Measurements from ENCODE around the gene RAB3C. TPM values are rescaled to one million over a fixed set of nuclear protein-coding genes. Genes with fewer than 3 reads are reported as not detected.

The RAB3C gene
- total and polyA plus RNA-seq, 2 experiments from 2014 or later: 15.0 to 30.6 TPM

DNA sequence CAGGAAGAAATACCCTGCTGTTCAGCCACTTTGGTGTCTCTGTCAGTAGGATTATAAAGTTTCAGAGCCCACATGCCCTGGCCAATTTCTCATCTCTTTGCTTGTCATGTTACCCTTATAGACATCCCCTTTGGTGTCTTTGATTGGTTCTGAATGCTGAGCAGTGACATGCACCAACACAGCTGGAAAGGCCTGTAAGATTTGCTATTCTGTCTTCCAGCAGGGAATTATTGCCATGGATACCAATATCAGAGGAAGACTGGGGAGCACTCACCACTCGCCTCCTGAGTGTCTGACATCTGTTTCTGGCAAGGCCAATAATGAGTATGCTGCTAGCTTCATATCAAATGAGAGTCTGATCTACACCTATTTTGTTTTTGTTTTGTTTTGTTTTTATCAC is 34.4 kb downstream of the RAB3C start:
- no peaks in the 10 kb centered on the region for H3K9me2 ChIP-seq (ENCODE audit: insufficient read depth)
- H3K79me2 ChIP-seq (replicated peaks; ENCODE audit: insufficient read depth): no peaks in the 10 kb centered on the region
- Mint-ChIP-seq H3K9me3 (no peaks in the 10 kb centered on the region), H3K4me1 (peaks cover 8% of the 10 kb centered on the region; the same call in 2 of the 3 replicates), H3K4me3 (no peak overlapping the region), H3K27ac (no peak overlapping the region), H3K36me3 (ENCODE audit: low read depth) (no peaks in the 10 kb centered on the region), H3K27me3 (ENCODE audit: insufficient read depth, low read depth, poor library complexity) (no peaks in the 10 kb centered on the region)
- ATAC-seq (no peak), DNase-seq (ENCODE audit: low spot score) (no peak)
- H3F3A ChIP-seq (replicated peaks; ENCODE audit: low read depth): no peaks in the 10 kb centered on the region
- no peak overlapping the region for H3K4me2 ChIP-seq
- H2AFZ ChIP-seq: no peak overlapping the region
- H3K27me3 ChIP-seq (ENCODE audit: insufficient read depth): no peaks in the 10 kb centered on the region
- no peaks in the 10 kb centered on the region for H3K36me3 ChIP-seq (ENCODE audit: insufficient read depth)
- H3K27ac ChIP-seq (ENCODE audit: low read depth): no peak overlapping the region
- no peak overlapping the region for H3K4me3 ChIP-seq
- H3K4me1 ChIP-seq (ENCODE audit: insufficient read depth): 0 out of 2 replicates have a peak, but pooled peaks cover 6% of the 10 kb centered on the region
- no peak for TF ChIP-seq JUNB (IDR thresholded peaks at IDR 0.05; ENCODE audit: unreplicated experiment)
- no peak for TF ChIP-seq CREB1 (CRISPR knock-in tag; IDR thresholded peaks at IDR 0.05; ENCODE audit: low read depth)
- no peak for TF ChIP-seq NANOG (IDR thresholded peaks at IDR 0.05; ENCODE audit: borderline replicate concordance)
- no peak for TF ChIP-seq EZH2phosphoT487 (IDR thresholded peaks at IDR 0.05; ENCODE audit: unreplicated experiment)
- TF ChIP-seq, protein P1, sequence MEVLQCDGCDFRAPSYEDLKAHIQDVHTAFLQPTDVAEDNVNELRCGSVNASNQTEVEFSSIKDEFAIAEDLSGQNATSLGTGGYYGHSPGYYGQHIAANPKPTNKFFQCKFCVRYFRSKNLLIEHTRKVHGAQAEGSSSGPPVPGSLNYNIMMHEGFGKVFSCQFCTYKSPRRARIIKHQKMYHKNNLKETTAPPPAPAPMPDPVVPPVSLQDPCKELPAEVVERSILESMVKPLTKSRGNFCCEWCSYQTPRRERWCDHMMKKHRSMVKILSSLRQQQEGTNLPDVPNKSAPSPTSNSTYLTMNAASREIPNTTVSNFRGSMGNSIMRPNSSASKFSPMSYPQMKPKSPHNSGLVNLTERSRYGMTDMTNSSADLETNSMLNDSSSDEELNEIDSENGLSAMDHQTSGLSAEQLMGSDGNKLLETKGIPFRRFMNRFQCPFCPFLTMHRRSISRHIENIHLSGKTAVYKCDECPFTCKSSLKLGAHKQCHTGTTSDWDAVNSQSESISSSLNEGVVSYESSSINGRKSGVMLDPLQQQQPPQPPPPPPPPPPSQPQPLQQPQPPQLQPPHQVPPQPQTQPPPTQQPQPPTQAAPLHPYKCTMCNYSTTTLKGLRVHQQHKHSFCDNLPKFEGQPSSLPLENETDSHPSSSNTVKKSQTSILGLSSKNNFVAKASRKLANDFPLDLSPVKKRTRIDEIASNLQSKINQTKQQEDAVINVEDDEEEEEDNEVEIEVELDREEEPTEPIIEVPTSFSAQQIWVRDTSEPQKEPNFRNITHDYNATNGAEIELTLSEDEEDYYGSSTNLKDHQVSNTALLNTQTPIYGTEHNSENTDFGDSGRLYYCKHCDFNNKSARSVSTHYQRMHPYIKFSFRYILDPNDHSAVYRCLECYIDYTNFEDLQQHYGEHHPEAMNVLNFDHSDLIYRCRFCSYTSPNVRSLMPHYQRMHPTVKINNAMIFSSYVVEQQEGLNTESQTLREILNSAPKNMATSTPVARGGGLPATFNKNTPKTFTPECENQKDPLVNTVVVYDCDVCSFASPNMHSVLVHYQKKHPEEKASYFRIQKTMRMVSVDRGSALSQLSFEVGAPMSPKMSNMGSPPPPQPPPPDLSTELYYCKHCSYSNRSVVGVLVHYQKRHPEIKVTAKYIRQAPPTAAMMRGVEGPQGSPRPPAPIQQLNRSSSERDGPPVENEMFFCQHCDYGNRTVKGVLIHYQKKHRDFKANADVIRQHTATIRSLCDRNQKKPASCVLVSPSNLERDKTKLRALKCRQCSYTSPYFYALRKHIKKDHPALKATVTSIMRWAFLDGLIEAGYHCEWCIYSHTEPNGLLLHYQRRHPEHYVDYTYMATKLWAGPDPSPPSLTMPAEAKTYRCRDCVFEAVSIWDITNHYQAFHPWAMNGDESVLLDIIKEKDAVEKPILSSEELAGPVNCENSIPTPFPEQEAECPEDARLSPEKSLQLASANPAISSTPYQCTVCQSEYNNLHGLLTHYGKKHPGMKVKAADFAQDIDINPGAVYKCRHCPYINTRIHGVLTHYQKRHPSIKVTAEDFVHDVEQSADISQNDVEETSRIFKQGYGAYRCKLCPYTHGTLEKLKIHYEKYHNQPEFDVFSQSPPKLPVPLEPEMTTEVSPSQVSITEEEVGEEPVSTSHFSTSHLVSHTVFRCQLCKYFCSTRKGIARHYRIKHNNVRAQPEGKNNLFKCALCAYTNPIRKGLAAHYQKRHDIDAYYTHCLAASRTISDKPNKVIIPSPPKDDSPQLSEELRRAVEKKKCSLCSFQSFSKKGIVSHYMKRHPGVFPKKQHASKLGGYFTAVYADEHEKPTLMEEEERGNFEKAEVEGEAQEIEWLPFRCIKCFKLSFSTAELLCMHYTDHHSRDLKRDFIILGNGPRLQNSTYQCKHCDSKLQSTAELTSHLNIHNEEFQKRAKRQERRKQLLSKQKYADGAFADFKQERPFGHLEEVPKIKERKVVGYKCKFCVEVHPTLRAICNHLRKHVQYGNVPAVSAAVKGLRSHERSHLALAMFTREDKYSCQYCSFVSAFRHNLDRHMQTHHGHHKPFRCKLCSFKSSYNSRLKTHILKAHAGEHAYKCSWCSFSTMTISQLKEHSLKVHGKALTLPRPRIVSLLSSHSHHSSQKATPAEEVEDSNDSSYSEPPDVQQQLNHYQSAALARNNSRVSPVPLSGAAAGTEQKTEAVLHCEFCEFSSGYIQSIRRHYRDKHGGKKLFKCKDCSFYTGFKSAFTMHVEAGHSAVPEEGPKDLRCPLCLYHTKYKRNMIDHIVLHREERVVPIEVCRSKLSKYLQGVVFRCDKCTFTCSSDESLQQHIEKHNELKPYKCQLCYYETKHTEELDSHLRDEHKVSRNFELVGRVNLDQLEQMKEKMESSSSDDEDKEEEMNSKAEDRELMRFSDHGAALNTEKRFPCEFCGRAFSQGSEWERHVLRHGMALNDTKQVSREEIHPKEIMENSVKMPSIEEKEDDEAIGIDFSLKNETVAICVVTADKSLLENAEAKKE (CRISPR knock-in tag; IDR thresholded peaks at IDR 0.05): no peak
- TF ChIP-seq ZNF331 (CRISPR knock-in tag; IDR thresholded peaks at IDR 0.05; ENCODE audit: low read depth): no peak
- H4K20me1 ChIP-seq (replicated peaks; ENCODE audit: insufficient read depth): no peaks in the 10 kb centered on the region

DNA sequence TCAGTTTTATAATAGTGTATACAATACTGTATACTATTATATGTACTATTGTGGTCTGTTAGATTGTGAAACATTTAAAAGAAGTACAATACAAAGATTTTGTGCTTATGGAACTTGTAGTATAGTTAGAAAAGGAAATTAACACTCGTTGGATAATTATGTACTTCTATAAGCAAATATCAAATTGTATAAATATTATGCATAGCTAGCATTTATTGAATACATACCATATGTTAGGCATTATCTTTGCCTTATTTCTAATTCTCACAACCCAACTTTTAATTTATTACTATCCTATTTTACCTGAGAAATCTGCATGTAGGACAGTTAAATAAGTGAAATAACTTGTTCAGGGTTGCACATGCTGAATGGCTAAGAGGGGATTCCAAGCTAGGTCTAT is 37.5 kb downstream of the RAB3C start:
- no peak for ATAC-seq
- H3K36me3 Mint-ChIP-seq (ENCODE audit: low read depth): no peaks in the 10 kb centered on the region
- Histone ChIP-seq H3K79me2 (replicated peaks; ENCODE audit: insufficient read depth) (no peaks in the 10 kb centered on the region), H3K36me3 (ENCODE audit: insufficient read depth) (no peaks in the 10 kb centered on the region), H3K9me2 (ENCODE audit: insufficient read depth) (no peaks in the 10 kb centered on the region), H3K4me3 (no peak overlapping the region), H3F3A (replicated peaks; ENCODE audit: low read depth) (no peaks in the 10 kb centered on the region), H3K4me1 (ENCODE audit: insufficient read depth) (0 out of 2 replicates have a peak, but pooled peaks cover 6% of the 10 kb centered on the region), H3K27ac (ENCODE audit: low read depth) (no peak overlapping the region), H4K20me1 (replicated peaks; ENCODE audit: insufficient read depth) (no peaks in the 10 kb centered on the region), H2AFZ (no peak overlapping the region), H3K27me3 (ENCODE audit: insufficient read depth) (no peaks in the 10 kb centered on the region), H3K4me2 (no peak overlapping the region)
- H3K27me3 Mint-ChIP-seq (ENCODE audit: insufficient read depth, low read depth, poor library complexity): no peaks in the 10 kb centered on the region
- DNase-seq (ENCODE audit: low spot score): no peak
- no peak overlapping the region for H3K4me3 Mint-ChIP-seq
- no peaks in the 10 kb centered on the region for H3K9me3 Mint-ChIP-seq
- no peak overlapping the region for H3K27ac Mint-ChIP-seq
- H3K4me1 Mint-ChIP-seq: peaks cover 8% of the 10 kb centered on the region; the same call in 2 of the 3 replicates
- no peak for TF ChIP-seq JUNB (IDR thresholded peaks at IDR 0.05; ENCODE audit: unreplicated experiment)
- TF ChIP-seq EZH2 (IDR thresholded peaks at IDR 0.05; ENCODE audit: low read depth, unreplicated experiment): no peak
- no peak for TF ChIP-seq NANOG (IDR thresholded peaks at IDR 0.05; ENCODE audit: borderline replicate concordance)
